Measurements from ENCODE around the gene CERK.

The CERK gene

DNA sequence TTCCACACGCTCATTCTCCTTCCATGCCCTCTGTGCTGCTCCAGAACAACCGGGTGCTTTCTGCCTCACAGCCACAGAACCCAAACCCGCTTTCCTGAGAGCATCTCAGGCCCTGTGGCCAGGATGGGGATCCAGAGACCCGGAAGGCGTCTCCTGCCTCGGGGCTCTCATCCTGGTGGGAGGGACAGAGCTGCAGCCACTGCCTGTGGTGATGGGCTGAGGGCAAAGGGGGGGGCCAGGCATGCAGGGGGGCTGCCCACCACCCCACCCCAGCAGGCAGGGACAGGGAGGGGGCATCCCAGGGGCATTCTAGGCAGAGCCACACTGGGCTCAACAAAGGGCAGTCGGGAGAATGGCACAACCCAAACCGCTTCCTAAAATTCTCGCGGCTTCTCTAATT is 41.4 kb downstream of the CERK start:
- no peak for DNase-seq

GRCh38 chr22:46696229-46696518 is 41.9 kb downstream of the CERK start:
- no peak for DNase-seq

- DNase-seq = no peak
Measured at GRCh38 chr22:46695346-46696228, 42.5 kb downstream of the CERK start.

GRCh38 chr22:46694416-46695170 is 43.5 kb downstream of the CERK start:
- DNase-seq = no peak

- DNase-seq = no peak
Measured at GRCh38 chr22:46693634-46694415, 44.2 kb downstream of the CERK start.

GRCh38 chr22:46691571-46691970 is 46.5 kb downstream of the CERK start:
- no peak for DNase-seq

DNA sequence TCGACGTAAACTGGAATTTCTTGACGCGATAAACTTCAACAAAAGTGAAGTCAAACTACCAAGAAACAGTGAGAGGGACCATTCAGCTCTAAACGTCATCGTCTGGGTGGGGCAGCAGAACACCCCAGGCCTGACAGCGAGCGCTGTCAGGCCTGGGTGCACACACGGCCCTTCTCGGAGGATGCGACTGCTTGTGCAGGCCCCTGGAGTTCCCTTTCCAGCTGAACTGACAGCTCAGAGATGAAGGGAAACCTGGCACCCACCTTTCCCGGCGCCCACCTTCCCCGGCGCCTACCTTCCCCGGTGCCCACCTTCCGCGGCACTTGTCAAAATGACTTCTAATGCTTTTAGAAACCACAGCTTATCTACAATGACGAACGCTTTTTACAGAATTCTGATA is 47.9 kb downstream of the CERK start:
- no peak for DNase-seq

DNA sequence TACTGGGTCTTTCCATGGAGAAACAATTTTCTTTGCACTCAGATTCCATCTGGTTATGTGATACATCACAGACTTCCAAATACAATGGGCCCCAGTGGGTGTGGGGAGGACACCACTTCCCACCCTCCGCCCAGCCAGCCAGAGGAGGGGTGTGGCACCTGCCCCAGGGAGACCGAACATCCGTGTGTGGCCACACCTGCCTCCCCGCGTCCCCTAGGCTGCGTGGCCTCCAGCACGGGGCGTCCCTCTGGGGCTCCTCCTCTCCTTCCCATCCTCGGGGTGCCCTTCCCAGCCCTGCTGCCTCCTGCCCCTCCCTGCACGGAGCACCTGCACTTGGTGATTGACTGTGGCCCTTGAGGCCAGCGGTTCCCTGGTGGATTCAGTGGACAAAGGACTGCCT is 49.1 kb downstream of the CERK start:
- no peak for DNase-seq

DNA sequence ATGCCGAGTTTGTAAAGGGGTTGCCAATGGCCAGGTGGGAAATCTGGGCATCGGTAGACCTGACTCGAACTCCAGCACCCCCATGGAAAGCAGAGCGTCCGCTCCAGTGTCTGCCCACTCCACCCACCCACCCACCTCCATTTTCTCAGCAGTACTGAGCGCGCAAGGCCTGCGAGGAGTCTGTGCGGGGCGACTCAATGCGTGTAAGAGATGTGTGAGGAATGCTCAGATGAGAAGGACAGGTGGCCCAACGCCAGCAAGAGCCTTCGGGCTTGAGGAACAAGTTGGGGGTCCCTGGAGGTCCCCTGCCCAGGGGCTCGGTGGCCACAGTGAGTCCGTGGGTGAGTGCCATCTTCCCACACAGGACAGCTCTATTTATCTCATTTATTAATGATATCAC is 50.6 kb downstream of the CERK start:
- DNase-seq = no peak

DNA sequence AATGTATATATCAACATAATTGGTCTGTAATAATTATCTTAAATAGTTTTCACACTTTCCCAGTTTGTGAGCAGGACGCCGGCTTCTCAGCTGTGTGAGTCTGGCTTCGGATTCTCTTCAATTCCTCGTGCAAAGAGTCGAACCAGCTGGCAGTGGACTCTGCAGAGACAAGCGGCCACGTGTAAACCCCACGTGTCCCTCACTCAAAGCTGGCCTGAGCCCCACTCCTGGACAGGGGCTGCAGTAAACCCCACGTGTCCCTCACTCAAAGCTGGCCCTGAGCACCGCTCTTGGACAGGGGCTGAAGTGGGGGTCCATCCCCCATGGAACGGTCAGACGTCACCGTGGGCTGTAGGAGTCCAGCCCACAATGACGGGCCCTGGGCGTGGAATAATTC is 51.0 kb downstream of the CERK start:
- DNase-seq = no peak

DNA sequence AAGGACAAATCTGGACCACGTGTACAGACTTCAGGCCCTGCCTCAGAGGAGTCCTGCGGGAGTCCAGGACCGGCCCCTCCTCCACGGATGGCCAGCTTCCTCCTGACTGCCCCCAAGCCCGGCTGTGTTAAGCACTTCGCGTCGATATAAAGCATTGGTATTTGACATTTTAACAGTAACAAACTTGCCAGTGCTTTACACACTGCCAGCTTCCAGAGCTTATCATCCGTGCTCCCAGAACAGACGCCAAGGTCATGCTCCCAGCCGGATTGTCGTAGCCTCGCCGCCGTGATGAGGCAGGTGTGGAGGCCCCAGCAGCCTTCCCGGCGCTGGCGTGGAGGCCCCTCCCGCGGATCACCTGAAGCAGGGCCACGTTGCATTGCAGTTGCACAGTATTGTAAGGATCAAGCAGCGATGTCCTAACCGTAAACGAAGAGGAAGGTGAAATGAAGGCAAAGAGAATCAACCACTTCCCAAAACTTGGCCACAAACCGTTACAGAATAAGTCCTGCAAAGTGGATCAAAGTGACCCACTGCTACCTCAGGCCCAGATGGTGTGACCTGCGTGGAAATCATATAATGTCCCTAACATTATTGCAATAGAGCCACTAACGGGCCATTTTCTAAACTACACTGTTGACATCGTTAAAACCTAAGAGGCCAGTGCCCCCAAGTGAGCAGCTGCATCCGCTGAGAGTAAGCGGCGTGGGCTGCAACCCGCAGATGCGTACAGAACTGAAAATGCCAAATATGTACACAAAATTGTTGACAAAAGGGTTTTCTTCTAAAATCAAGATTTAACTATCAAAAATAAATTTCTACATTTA is 51.6 kb downstream of the CERK start:
- no peak for DNase-seq

DNA sequence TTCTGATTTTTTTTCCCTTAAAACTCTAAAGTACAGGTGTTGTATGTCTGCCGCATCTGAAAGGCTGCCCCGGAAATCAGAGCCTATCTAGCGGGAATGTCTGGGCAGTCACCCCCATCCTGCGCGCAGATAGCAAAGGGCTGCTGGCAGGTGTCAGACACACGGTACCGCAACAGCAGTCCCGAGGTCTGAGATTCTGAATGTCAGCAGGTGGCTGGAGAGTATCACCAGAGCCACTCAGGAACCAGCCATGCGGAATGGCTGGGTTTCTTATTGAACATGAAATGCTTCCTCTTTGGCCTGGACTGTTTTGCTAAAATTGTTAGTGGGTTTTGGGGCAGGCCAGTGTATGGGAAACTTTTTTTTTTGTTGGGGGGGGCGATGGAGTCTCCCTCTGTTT is 53.3 kb downstream of the CERK start:
- DNase-seq = no peak

GRCh38 chr22:46682011-46682731 is 55.9 kb downstream of the CERK start:
- no peak for DNase-seq

- DNase-seq = no peak
Measured at GRCh38 chr22:46681010-46681409, 57.0 kb downstream of the CERK start.

GRCh38 chr22:46679706-46680269 is 58.3 kb downstream of the CERK start:
- DNase-seq = no peak

DNA sequence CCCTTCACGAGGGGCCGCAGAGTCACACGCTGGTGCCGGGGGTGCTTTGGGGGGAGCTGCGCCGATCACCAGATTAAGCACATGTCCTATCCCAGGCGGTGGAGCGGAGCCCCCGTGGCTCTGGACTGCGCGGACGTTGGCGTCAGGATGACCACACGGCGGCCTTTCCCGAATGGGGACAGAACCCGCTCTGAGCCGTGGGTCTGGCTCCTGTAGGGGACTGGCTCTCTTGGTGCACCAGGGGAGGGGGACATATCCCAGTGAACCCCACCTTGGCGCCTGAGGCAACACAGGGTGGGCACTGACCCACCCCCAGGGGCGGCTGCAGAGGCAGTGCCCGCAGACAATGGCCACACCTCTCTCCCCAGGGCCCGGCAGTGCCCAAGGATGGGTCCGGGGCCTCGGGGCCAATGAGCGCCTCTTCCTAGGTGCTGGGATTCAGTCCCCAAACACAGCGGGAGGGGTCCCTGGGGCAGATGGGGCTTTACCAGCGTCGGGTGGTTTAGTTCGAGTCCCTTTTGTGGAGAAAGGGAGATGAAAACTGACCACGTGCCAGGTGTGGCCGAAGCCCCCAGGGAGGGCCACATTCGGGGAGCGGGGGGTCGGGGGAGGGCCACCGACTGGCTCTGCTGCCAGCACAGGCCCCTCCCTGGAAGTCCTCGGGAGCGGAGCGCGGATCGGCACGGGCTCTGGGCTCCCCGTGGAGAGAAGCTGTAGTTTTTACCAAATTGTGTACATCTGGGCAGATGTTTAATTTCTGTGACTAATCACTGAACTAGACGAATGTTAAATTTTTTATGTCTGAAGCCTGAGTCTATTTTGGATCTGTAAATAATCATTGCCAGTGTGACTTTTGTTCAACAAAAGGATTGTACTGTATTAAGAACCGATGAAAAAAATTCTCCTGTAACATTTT is 59.0 kb downstream of the CERK start:
- peak; percentile 26 for DNase-seq

DNA sequence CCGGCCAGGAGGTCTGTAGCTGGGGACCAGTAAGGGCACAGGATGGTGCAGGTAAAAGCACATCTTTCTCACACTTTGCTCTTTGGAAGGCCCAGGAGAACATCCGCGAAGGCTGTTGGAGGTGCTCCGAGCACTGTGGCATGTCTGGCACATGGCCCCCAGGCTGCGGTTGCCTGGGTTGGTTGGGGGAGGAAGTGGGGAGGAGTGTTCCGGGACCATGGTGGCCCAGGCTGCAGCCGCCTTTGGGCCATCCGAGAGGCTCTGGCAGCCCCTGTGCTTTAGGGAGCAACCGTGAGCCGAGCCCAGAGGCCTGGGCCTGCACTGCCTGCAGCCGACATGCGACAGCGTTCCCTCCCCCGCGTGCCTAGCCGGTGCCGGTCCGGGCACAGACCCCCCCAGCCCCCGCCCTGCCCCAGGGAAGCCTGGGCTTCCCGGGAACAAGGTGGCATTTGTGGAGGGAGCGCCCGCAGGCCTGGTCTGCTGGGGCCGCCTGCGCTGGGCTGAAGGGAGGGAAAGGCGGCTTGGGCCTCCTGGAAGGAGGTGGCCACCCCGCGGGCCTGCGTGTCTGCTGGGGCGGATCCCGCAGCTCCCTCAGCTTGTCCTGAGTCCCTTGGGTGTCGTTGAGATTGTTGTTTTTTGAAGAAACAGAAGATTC is 59.9 kb downstream of the CERK start:
- no peak for DNase-seq

GRCh38 chr22:46677323-46678002 is 60.6 kb downstream of the CERK start:
- DNase-seq = no peak

DNA sequence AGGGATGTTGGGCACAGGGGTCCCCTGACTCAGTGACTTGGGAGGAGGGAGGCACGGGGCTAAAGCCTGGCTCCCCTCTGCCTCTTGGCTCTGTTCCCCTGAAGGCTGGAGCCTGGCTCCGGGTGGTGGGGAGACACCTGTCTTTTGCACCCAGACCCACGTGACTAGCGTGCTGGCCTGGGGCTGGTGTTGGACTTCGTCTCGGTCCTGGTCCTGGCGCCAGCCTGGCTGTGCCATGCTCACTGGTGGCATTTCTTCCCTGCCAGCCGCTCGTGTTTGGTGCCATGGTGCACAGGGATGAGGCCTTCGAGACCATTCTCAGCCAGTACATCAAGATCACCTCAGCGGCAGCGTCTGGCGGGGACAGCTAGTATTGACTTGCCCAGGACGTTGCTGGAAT is 61.2 kb downstream of the CERK start:
- no peak for DNase-seq
